NOMO-1 treated with dmso at 0.1 percent for 144 hours (cell line): ENCODE measurements around the gene CRYAB.

Experiments used
- DNase-seq: peaks from one replicate; lab custom pipeline; 2025; ENCODE audit not compliant: unreplicated experiment; lab: John Stamatoyannopoulos, UW

Gene CRYAB

DNA sequence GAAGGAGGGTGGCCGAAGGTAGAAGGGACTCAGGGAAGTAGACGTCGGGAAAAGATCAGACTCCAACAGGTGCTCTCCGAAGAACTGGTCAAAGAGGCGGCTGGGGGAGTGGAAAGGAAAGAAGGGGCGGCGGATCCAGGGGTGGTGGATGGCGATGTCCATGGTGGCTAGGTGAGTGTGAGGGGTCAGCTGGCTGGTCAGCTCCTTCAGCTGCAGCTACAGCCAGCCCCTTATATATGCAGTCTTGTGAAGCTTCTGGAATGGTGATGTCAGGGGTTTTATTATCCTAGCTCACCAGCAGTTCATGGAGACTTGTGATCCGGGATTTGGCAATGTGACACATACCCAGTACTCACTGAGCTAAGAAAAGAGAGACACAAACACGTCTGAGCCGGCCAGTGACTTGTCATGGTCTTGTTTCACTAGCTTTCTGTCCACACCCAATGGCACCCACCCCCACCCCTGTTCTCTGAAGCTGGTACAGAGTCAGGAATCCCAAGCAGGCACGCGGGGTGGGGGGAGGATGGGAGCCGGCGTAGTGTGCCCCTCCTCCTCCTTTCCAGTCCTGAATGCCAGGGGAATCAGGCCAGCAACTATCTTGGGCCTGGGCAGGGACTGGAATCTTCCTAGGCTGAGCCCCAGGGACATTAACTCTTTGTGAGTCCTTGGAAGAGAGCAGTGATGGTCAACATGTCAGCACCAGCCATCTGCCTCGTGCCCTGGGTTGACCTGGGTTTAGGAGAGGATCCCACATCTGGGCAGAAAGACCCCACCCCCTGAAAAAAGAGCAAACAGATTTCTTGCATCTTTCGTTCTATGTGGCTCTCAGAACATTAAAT lies at the start of gene CRYAB:
Gene CRYAB (minus strand): TSS at position 208 of the 839 bp plus-strand sequence. CDS start 46 bp downstream, at position 162.
- DNase-seq: no peak

GRCh38 chr11:111960916-111961315 lies 49.3 kb upstream of the CRYAB start:
- DNase-seq: no peak

DNA sequence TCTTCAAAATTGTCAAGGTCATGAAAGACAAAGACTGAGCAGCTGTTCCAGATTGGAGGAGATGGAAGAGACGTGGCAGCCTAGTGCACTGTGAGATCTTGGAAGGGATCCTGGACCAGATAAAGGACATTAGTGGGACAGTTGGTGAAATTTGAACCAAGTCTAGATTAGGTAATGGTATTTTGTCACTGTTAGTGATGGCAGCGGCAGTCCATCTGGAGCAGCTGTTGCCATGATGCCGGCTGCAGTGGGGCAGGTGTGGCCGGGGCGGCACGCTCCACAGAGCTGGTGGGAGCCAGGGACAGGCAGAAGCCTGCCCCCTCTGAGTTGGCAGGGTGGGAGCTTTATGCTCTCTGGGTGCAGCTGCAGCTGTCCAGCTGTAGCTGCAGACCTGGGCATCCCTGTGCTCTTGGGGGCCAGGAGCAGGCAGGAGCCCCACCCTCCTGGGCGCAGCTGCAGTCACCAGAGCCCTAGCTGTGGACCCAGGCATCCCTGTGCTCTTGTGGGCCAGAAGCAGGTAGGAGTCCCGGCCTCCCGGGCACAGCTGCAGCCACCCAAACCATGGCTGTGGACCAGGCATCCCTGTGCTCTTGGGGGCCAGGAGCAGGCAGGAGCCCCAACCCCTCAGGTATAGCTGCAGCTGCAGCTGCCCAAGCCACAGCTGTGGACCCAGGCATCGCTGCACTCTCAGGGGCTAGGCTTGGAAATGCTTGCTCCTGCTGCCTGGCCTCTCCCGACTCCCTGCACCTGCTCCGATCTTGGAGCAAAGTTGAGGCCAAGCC lies 46.3 kb upstream of the CRYAB start:
- no peak for DNase-seq

GRCh38 chr11:111954154-111954553 lies 42.6 kb upstream of the CRYAB start:
- no peak for DNase-seq

GRCh38 chr11:111951565-111951964 lies 40.0 kb upstream of the CRYAB start:
- DNase-seq: no peak

GRCh38 chr11:111949519-111950426 lies 38.2 kb upstream of the CRYAB start:
- DNase-seq: peak; percentile 41

- peak; percentile 15 for DNase-seq
These were observed 35.6 kb upstream of the CRYAB start for GRCh38 chr11:111947143-111947542.

- no peak for DNase-seq
These were observed 34.9 kb upstream of the CRYAB start for GRCh38 chr11:111946499-111946898.

DNA sequence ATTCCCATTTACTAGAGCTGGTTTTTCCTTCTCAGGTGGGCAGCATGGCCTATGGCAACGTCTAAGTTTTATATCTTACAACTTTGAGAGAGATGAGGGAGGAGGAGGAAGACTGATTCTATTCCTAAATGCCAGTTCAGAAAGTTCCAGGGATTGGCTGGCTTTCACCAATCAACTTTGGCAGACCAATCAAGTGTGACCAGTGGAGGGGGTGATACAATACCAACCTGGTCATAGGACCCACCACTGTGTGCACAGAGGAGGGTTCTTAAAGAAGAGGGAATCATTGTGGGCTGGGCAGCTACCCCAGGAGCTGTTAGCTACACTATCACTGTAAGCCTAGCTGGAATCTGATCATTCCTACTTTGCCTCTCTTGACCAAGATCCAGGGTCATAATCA lies 33.6 kb upstream of the CRYAB start:
- DNase-seq: no peak

GRCh38 chr11:111944651-111945051 lies 33.1 kb upstream of the CRYAB start:
- DNase-seq: no peak

DNA sequence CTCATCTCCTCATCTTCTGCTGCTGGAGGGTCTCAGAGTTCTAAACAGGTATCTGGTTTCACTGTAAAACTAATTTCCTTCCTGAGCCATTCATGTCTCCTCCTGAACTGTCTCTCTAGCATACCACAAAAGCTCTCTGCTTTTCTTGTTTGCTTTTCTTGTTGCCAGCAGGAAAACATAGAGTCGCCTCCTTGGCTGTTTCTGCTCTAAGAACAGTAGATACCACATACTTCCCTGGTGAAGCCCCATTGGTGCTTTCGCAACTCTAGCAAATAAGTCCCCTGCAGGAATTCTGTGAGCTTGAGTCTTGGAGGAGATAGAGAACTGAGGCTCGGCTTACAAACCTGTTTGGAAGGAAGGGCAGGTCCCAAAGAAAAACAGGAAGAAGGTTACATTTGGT lies 32.6 kb upstream of the CRYAB start:
- no peak for DNase-seq

DNA sequence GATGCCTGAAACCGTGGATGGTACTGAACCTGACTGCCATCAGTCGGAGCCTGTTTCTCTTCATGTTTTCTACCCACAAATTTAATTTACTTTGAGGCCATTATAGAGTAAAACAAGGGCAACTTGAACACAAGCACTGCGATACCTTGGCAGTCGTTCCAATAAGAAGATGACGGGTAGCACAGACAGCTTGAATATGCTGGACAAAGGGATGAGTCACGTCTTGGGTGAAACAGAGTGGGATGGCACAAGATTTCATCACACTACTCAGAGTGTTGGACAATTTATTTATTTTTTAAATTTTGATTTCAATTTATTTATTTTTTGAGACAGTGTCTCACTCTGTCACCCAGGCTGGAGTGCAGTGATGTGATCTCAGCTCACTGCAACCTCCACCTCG lies 31.3 kb upstream of the CRYAB start:
- DNase-seq: no peak

DNA sequence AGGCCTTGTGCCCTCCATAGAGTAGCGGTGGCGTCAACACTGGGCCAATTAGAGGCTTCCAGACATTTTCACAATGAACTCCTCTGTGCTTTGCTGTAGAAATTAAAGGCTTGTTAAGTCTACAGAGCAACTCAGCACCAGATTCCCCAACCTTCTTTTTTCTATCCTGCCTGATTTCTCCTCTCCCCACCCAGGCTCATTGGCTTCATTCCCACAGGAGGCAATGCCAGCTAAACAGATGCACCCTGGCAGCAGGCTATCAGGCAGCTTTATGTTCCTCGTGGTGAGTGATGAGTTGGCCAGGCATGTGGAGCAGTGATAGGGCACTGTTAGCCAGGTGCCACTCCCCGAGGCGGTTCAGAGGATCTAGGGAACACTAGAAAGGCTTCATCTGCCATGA lies 30.4 kb upstream of the CRYAB start:
- no peak for DNase-seq

DNA sequence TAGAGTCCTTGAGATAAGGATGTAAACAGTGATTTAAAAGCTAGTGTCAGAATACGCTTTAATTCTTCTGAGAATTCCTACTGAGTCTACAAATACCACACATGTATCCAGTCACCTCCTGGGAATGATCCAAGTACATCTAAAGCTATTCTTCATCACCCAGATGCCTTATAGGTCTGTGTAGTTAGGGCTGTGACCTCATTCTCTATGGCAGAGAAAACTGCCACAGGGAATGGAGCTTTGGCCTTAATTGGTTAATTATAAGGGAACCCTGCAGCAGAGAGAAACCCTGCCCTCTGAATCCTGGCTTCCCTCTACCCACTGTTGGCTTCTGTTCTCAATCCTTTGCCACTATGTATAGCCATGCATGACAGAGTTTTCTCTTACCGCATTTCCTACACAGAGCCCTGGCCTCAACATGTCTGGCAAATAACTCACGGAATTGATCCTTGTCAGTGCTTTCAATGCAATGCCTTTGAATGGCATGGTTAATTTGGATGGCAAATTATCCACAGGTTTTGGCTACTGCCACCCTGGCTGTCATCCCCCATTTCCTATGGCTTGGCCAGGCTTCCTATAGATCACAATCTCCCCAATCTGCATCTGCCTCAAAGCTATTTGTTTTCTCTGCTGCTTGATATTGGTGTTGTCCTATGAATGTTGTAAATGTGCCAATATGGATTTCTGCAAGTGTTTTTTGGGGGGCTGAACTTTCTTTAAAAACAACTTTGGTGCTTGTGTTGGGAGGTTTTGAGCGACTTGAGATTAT lies 28.4 kb upstream of the CRYAB start:
- no peak for DNase-seq

DNA sequence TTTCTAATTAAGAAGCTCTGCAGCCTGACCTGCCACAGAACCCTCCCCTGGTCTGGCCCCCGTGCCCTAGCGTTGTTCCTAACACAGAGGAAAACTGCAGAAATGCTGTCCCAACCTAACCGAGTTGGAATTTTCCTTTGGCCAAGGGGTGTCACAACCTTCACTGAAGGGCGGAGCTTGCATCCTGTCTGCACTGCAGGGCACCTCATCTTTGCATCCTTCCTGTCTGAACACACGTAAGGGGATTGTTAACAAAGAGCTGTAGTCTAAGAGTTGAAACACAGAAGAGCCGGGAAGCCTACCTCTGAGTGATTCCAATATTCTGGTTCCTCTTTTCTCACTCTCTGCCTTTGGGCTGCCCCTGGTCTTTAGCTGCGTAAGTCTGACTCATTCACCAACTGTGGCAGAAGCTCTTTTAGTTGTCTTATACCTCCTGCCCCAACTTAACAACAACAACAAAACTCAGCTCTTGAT lies 27.2 kb upstream of the CRYAB start:
- peak; percentile 80 for DNase-seq

- DNase-seq: no peak
These were observed 26.3 kb upstream of the CRYAB start for GRCh38 chr11:111937844-111938243.

- no peak for DNase-seq
These were observed 25.8 kb upstream of the CRYAB start for GRCh38 chr11:111937461-111937769.

GRCh38 chr11:111936040-111936540 lies 24.5 kb upstream of the CRYAB start:
- no peak for DNase-seq

DNA sequence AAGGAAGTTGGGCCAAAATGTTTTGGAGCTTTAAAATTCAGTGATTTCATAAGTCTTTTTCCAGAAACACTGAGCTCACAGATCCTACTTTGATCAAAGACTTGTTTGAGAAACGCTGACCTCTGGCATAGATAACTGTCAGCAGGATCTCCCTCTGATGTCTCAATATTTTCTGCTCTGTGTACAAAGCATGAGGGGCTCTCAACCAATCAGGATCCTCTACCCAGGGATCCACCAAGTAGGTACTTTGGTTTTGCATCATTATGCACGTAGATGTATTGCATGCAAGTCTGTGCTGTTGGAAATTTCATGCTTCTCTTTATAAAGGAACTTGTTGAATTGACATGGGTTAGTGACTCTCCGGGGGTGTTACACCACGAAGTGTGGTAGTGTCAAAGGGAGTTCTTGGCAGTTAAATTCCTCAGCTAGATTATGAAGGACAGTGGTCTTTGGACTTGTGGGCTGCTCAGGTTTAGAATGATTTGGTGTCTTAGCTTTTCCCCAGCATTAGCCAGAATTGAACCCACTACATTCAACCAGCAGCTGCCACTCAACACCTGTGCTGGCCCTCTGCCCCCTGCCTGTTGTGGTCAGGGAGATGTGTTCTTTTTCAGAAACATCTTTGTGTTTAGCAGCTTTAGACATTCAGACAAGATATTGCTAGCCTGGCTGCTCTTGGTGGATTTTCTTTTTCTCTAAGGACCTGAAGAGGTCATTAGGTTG lies 23.9 kb upstream of the CRYAB start:
- DNase-seq: no peak

- DNase-seq: no peak
These were observed 22.7 kb upstream of the CRYAB start for GRCh38 chr11:111934306-111934705.
